Measurements from ENCODE around the gene POLR2J3. TPM values are rescaled to one million over a fixed set of nuclear protein-coding genes. Genes with fewer than 3 reads are reported as not detected.
"Not testable (repeated sequence)": the region's sequence is repeated elsewhere in the genome, so short reads cannot be mapped to it uniquely, and the experiment has no call there.

The POLR2J3 gene
- total RNA-seq, 1 experiment from 2014 or later = 14.9 TPM

GRCh38 chr7:102542083-102542482 lies 30.3 kb downstream of the POLR2J3 start:
- H3K18ac ChIP-seq (ENCODE audit: insufficient read length, low read depth, low read length); H3K27me3 Mint-ChIP-seq (ENCODE audit: low read depth); H2BK15ac ChIP-seq (ENCODE audit: low read depth, low read length); H3K27ac Mint-ChIP-seq; H3K4me3 Mint-ChIP-seq; H2BK12ac ChIP-seq (ENCODE audit: insufficient read length, low read depth, low read length); H4K5ac ChIP-seq (ENCODE audit: insufficient read length, low read depth, low read length); H3K23me2 ChIP-seq (ENCODE audit: insufficient read length, low read depth, low read length, poor library complexity, severe bottlenecking); H3K27ac ChIP-seq (ENCODE audit: insufficient read length, low read depth, low read length); H3K14ac ChIP-seq (ENCODE audit: insufficient read depth, low read length); H2BK120ac ChIP-seq (ENCODE audit: low read depth, low read length, poor library complexity, severe bottlenecking); H2BK20ac ChIP-seq (ENCODE audit: low read depth, low read length, poor library complexity, severe bottlenecking); H3K9me3 Mint-ChIP-seq; H3K4me1 ChIP-seq (ENCODE audit: insufficient read depth, low read length); H4K8ac ChIP-seq (replicated peaks; ENCODE audit: insufficient read length, low read depth, low read length); H4K20me1 ChIP-seq (ENCODE audit: control insufficient read depth, insufficient read depth, insufficient read length); H3K56ac ChIP-seq (ENCODE audit: insufficient read length, low read depth, low read length); H3K79me2 ChIP-seq (ENCODE audit: insufficient read depth, low read length); H3K4me2 ChIP-seq (ENCODE audit: insufficient read depth, insufficient read length, low read length); H3K4ac ChIP-seq (ENCODE audit: low read depth, low read length); H2AFZ ChIP-seq (ENCODE audit: low read length); H3K79me1 ChIP-seq (ENCODE audit: insufficient read depth, low read depth, low read length, poor library complexity, severe bottlenecking); H3K23ac ChIP-seq (ENCODE audit: insufficient read length, low read depth, low read length); H3K4me1 Mint-ChIP-seq; H3K27me3 ChIP-seq (ENCODE audit: insufficient read depth, low read length); H3K36me3 Mint-ChIP-seq (ENCODE audit: insufficient read depth in 1 of 3, low read depth in 3 of 3); H4K91ac ChIP-seq (ENCODE audit: insufficient read length, low read depth, low read length); H3K9me3 ChIP-seq (ENCODE audit: control insufficient read depth, low read depth, low read length); H3K9ac ChIP-seq (ENCODE audit: extremely low read depth, insufficient read length, low read length); DNase-seq; H2AK5ac ChIP-seq (ENCODE audit: insufficient read length, low read length); H3T11ph ChIP-seq (ENCODE audit: low read length); H2BK5ac ChIP-seq (ENCODE audit: insufficient read length, low read length): not testable (repeated sequence)
- no CpG with 5 or more reads among the region's 8 CpGs for WGBS (ENCODE audit: extremely low coverage, insufficient read length, low lambda C conversion rate)

DNA sequence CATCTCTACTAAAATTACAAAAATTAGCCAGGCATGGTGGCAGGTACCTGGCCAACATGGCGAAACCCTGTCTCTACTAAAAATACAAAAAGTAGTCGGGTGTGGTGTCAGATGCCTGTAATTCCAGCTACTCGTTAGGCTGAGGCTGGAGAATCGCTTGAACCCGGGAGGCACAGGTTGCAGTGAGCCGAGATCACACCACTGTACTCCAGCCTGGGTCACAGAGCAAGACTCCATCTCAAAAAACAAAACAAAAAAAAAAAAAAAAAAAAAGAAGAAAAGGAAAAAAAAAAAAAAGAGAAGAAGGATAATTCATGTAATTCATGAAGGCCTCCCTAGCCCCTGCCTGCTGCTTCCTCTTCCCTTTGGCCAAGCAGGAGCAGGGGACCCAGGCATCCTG lies 31.8 kb downstream of the POLR2J3 start:
- not testable (repeated sequence) for H4K8ac ChIP-seq (replicated peaks; ENCODE audit: insufficient read length, low read depth, low read length); H2BK20ac ChIP-seq (ENCODE audit: low read depth, low read length, poor library complexity, severe bottlenecking); H2BK12ac ChIP-seq (ENCODE audit: insufficient read length, low read depth, low read length); H3K9me3 Mint-ChIP-seq; H3K79me2 ChIP-seq (ENCODE audit: insufficient read depth, low read length); H2BK120ac ChIP-seq (ENCODE audit: low read depth, low read length, poor library complexity, severe bottlenecking); H4K91ac ChIP-seq (ENCODE audit: insufficient read length, low read depth, low read length); H3K27me3 ChIP-seq (ENCODE audit: insufficient read depth, low read length); H3K56ac ChIP-seq (ENCODE audit: insufficient read length, low read depth, low read length); H3K4ac ChIP-seq (ENCODE audit: low read depth, low read length); H3K23ac ChIP-seq (ENCODE audit: insufficient read length, low read depth, low read length); H3K4me1 ChIP-seq (ENCODE audit: insufficient read depth, low read length); H3K23me2 ChIP-seq (ENCODE audit: insufficient read length, low read depth, low read length, poor library complexity, severe bottlenecking); H2AFZ ChIP-seq (ENCODE audit: low read length); H2AK5ac ChIP-seq (ENCODE audit: insufficient read length, low read length); H3K27me3 Mint-ChIP-seq (ENCODE audit: low read depth); H3K27ac ChIP-seq (ENCODE audit: insufficient read length, low read depth, low read length); H3K27ac Mint-ChIP-seq; H3K9ac ChIP-seq (ENCODE audit: extremely low read depth, insufficient read length, low read length); H3K4me1 Mint-ChIP-seq; H4K5ac ChIP-seq (ENCODE audit: insufficient read length, low read depth, low read length); H4K20me1 ChIP-seq (ENCODE audit: control insufficient read depth, insufficient read depth, insufficient read length); H2BK5ac ChIP-seq (ENCODE audit: insufficient read length, low read length); H3K9me3 ChIP-seq (ENCODE audit: control insufficient read depth, low read depth, low read length); H3K4me3 Mint-ChIP-seq; H3K14ac ChIP-seq (ENCODE audit: insufficient read depth, low read length); H3K36me3 Mint-ChIP-seq (ENCODE audit: insufficient read depth in 1 of 3, low read depth in 3 of 3); H3K79me1 ChIP-seq (ENCODE audit: insufficient read depth, low read depth, low read length, poor library complexity, severe bottlenecking); H3K4me2 ChIP-seq (ENCODE audit: insufficient read depth, insufficient read length, low read length); DNase-seq; H2BK15ac ChIP-seq (ENCODE audit: low read depth, low read length); H3T11ph ChIP-seq (ENCODE audit: low read length); H3K18ac ChIP-seq (ENCODE audit: insufficient read length, low read depth, low read length)
- no CpG with 5 or more reads among the region's 6 CpGs for WGBS (ENCODE audit: extremely low coverage, insufficient read length, low lambda C conversion rate)

All from H9 (cell line).